H9 (cell line): ENCODE measurements around the gene EGFR. TPM values are rescaled to one million over a fixed set of nuclear protein-coding genes. Genes with fewer than 3 reads are reported as not detected.

Source experiments
- DNase-seq: peaks from one replicate; pipeline ENCODE4 v3.0.0-alpha.2; 2017
- H2AFZ ChIP-seq: one replicate; pipeline ENCODE4 v1.6.1; 2013; ENCODE audit warnings: mild to moderate bottlenecking, low read length, control low read depth, moderate library complexity
- H2AK5ac ChIP-seq: 2 replicates; pipeline ENCODE4 v1.6.1; 2013; ENCODE audit warnings: low read length, control low read depth, mixed read lengths; ENCODE audit not compliant: insufficient read length
- H2BK120ac ChIP-seq: one replicate; pipeline ENCODE4 v1.6.1; 2013; ENCODE audit warnings: low read depth, mild to moderate bottlenecking, low read length, control low read depth, inconsistent platforms; ENCODE audit not compliant: poor library complexity, severe bottlenecking
- H2BK12ac ChIP-seq: 2 replicates; pipeline ENCODE4 v1.6.1; 2013; ENCODE audit warnings: low read length, control low read depth, mixed read lengths, low read depth; ENCODE audit not compliant: insufficient read length
- H2BK15ac ChIP-seq: 2 replicates; pipeline ENCODE4 v1.6.1; 2013; ENCODE audit warnings: low read depth, low read length, control low read depth
- H2BK20ac ChIP-seq: one replicate; pipeline ENCODE4 v1.6.1; 2013; ENCODE audit warnings: low read depth, mild to moderate bottlenecking, low read length, control low read depth, inconsistent platforms; ENCODE audit not compliant: poor library complexity, severe bottlenecking
- H2BK5ac ChIP-seq: 2 replicates; pipeline ENCODE4 v1.6.1; 2013; ENCODE audit warnings: low read length, control low read depth, mixed read lengths; ENCODE audit not compliant: insufficient read length
- H3K14ac ChIP-seq: 2 replicates; pipeline ENCODE4 v1.6.1; 2013; ENCODE audit warnings: low read length, control low read depth; ENCODE audit not compliant: insufficient read depth
- H3K18ac ChIP-seq: 2 replicates; pipeline ENCODE4 v1.6.1; 2013; ENCODE audit warnings: low read depth, mild to moderate bottlenecking, mixed read lengths, low read length, control low read depth; ENCODE audit not compliant: insufficient read length
- H3K23ac ChIP-seq: 2 replicates; pipeline ENCODE4 v1.6.1; 2013; ENCODE audit warnings: low read length, control low read depth, mixed read lengths, low read depth; ENCODE audit not compliant: insufficient read length
- H3K23me2 ChIP-seq: 2 replicates; pipeline ENCODE4 v1.6.1; 2013; ENCODE audit warnings: low read depth, mild to moderate bottlenecking, mixed read lengths, low read length, control low read depth; ENCODE audit not compliant: insufficient read length, poor library complexity, severe bottlenecking
- H3K27ac ChIP-seq: 2 replicates; pipeline ENCODE4 v1.5.1; 2013; ENCODE audit warnings: low read length, control low read depth, mixed read lengths, low read depth; ENCODE audit not compliant: insufficient read length
- H3K27me3 ChIP-seq: 2 replicates; pipeline ENCODE4 v1.6.1; 2013; ENCODE audit warnings: low read length, control low read depth, inconsistent platforms; ENCODE audit not compliant: insufficient read depth
- H3K4ac ChIP-seq: 2 replicates; pipeline ENCODE4 v1.6.1; 2013; ENCODE audit warnings: low read depth, mild to moderate bottlenecking, control low read depth, inconsistent platforms, low read length, moderate library complexity
- H3K4me1 ChIP-seq: 2 replicates; pipeline ENCODE4 v1.6.1; 2013; ENCODE audit warnings: low read length, control low read depth, inconsistent platforms; ENCODE audit not compliant: insufficient read depth
- H3K4me2 ChIP-seq: 2 replicates; pipeline ENCODE4 v1.6.1; 2013; ENCODE audit warnings: low read length, control low read depth, mixed read lengths; ENCODE audit not compliant: insufficient read length, insufficient read depth
- H3K56ac ChIP-seq: 2 replicates; pipeline ENCODE4 v1.6.1; 2013; ENCODE audit warnings: low read depth, mild to moderate bottlenecking, mixed read lengths, low read length, control low read depth; ENCODE audit not compliant: insufficient read length
- H3K79me1 ChIP-seq: 2 replicates; pipeline ENCODE4 v1.6.1; 2013; ENCODE audit warnings: low read depth, mild to moderate bottlenecking, moderate library complexity, low read length, control low read depth, inconsistent platforms; ENCODE audit not compliant: insufficient read depth, poor library complexity, severe bottlenecking
- H3K79me2 ChIP-seq: 2 replicates; pipeline ENCODE4 v1.6.1; 2013; ENCODE audit warnings: low read length, control low read depth, inconsistent platforms; ENCODE audit not compliant: insufficient read depth
- H3K9ac ChIP-seq: 2 replicates; pipeline ENCODE4 v1.6.1; 2013; ENCODE audit warnings: low read length, control low read depth, mixed read lengths; ENCODE audit not compliant: insufficient read length; ENCODE audit errors: extremely low read depth
- H3K9me3 ChIP-seq: one replicate; pipeline ENCODE4 v1.6.1; 2013; ENCODE audit warnings: low read depth, low read length, inconsistent platforms; ENCODE audit not compliant: control insufficient read depth
- H3T11ph ChIP-seq: one replicate; pipeline ENCODE4 v1.6.1; 2013; ENCODE audit warnings: mild to moderate bottlenecking, low read length, control low read depth, inconsistent platforms
- H4K20me1 ChIP-seq: one replicate; pipeline ENCODE4 v1.6.1; 2013; ENCODE audit not compliant: control insufficient read depth, insufficient read length, insufficient read depth
- H4K5ac ChIP-seq: 2 replicates; pipeline ENCODE4 v1.6.1; 2013; ENCODE audit warnings: low read depth, mild to moderate bottlenecking, mixed read lengths, low read length, control low read depth; ENCODE audit not compliant: insufficient read length
- H4K8ac ChIP-seq: replicated peaks from 2 replicates; pipeline ENCODE4 v1.6.1; 2013; ENCODE audit warnings: low read length, control low read depth, mixed read lengths, low read depth; ENCODE audit not compliant: insufficient read length
- H4K91ac ChIP-seq: 2 replicates; pipeline ENCODE4 v1.6.1; 2013; ENCODE audit warnings: low read depth, mild to moderate bottlenecking, moderate library complexity, mixed read lengths, low read length, control low read depth; ENCODE audit not compliant: insufficient read length
- H3K27ac Mint-ChIP-seq, 3 experiments: 2 replicates in 2 of 3; 3 replicates in 1 of 3; pipeline ENCODE4 v1.8.0; 2020 to 2021; ENCODE audit warnings: mixed read lengths in 3 of 3, mild to moderate bottlenecking in 1 of 3, moderate library complexity in 1 of 3
- H3K27me3 Mint-ChIP-seq: 2 replicates; pipeline ENCODE4 v1.8.0; 2021; ENCODE audit warnings: low read depth, mild to moderate bottlenecking, moderate library complexity, mixed read lengths
- H3K36me3 Mint-ChIP-seq, 3 experiments: 2 replicates in 2 of 3; 3 replicates in 1 of 3; pipeline ENCODE4 v1.8.0; 2020 to 2021; ENCODE audit warnings: low read depth in 3 of 3, mixed read lengths in 3 of 3; ENCODE audit not compliant: insufficient read depth in 1 of 3
- H3K4me1 Mint-ChIP-seq, 2 experiments: 2 replicates each; pipeline ENCODE4 v1.8.0; 2020; ENCODE audit warnings: mixed read lengths in 2 of 2
- H3K4me3 Mint-ChIP-seq, 2 experiments: 2 replicates in 1 of 2; 3 replicates in 1 of 2; pipeline ENCODE4 v1.8.0; 2020 to 2021; ENCODE audit warnings: mild to moderate bottlenecking in 2 of 2, mixed read lengths in 2 of 2, moderate library complexity in 1 of 2
- H3K9me3 Mint-ChIP-seq, 2 experiments: 2 replicates in 1 of 2; 3 replicates in 1 of 2; pipeline ENCODE4 v1.8.0; 2020; ENCODE audit warnings: mild to moderate bottlenecking in 2 of 2, mixed read lengths in 2 of 2, moderate library complexity in 1 of 2
- WGBS: extraction: QIAGEN DNeasy Blood & Tissue Kit; methylation state at CpG from one replicate; pipeline ENCODE4 v1.1.7; 2013; ENCODE audit warnings: missing lambda C conversion rate, low lambda C conversion rate, mixed read lengths; ENCODE audit not compliant: insufficient read length; ENCODE audit errors: extremely low coverage; 5-methylcytosine and 5-hydroxymethylcytosine counted together
- total RNA-seq: library from RNA; stranded (reverse); gene quantifications from 2 replicates; pipeline ENCODE4 v1.2.1, GENCODE V29; 2021
- TF ChIP-seq, protein P1 (sequence below): fragments of 200-600 bp; sonication (generic); conservative IDR thresholded peaks from 3 replicates; pipeline ENCODE4 v1.8.0; 2021; ENCODE audit warnings: antibody characterized with exemption, mild to moderate bottlenecking

EGFR gene
- total RNA-seq, 1 experiment from 2014 or later: 3.3 TPM

DNA sequence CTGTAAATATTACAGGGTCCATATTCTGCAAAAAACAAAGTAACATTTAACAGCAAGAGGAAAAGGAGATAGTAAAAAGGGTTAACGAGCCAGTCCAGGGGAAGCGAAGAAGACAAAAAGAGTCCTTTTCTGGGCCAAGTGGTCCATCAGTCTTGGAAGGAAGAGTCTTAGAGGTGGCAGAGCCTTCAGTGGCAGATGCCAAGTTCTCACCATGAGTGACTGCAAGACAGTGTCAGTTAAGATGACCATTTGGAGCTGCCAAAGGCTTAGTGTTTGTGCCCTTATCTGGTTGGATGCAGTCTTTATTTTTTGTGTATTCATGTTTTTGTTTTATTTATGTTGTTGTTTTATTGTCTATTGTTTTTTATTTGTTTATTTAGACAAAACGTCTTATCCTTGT, 220.6 kb downstream of the EGFR start:
- H3K27ac ChIP-seq: no peak overlapping the region
- no peak overlapping the region for H3K4me2 ChIP-seq
- no peak overlapping the region for H3T11ph ChIP-seq
- H2BK5ac ChIP-seq: no peak overlapping the region
- no peak overlapping the region; a peak in 1 of 7 replicates for H3K27ac Mint-ChIP-seq
- no peaks in the 10 kb centered on the region for H3K9me3 ChIP-seq
- H4K8ac ChIP-seq: no peak overlapping the region
- peaks cover 5% of the 10 kb centered on the region; the same call in 1 of the 2 replicates for H3K4me1 ChIP-seq
- H3K14ac ChIP-seq: no peak overlapping the region
- no peak for DNase-seq
- no peak overlapping the region for H2AK5ac ChIP-seq
- H2BK15ac ChIP-seq: no peak overlapping the region
- no peak overlapping the region for H3K4ac ChIP-seq
- no peak overlapping the region for H2BK120ac ChIP-seq
- no peak overlapping the region for H3K23ac ChIP-seq
- no peak overlapping the region for H2BK12ac ChIP-seq
- no peak overlapping the region for H3K56ac ChIP-seq
- H2BK20ac ChIP-seq: no peak overlapping the region
- TF ChIP-seq, protein P1, sequence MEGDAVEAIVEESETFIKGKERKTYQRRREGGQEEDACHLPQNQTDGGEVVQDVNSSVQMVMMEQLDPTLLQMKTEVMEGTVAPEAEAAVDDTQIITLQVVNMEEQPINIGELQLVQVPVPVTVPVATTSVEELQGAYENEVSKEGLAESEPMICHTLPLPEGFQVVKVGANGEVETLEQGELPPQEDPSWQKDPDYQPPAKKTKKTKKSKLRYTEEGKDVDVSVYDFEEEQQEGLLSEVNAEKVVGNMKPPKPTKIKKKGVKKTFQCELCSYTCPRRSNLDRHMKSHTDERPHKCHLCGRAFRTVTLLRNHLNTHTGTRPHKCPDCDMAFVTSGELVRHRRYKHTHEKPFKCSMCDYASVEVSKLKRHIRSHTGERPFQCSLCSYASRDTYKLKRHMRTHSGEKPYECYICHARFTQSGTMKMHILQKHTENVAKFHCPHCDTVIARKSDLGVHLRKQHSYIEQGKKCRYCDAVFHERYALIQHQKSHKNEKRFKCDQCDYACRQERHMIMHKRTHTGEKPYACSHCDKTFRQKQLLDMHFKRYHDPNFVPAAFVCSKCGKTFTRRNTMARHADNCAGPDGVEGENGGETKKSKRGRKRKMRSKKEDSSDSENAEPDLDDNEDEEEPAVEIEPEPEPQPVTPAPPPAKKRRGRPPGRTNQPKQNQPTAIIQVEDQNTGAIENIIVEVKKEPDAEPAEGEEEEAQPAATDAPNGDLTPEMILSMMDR: no peak
- no CpG with 5 or more reads among the region's 3 CpGs for WGBS
- no peaks in the 10 kb centered on the region for H3K79me2 ChIP-seq
- H3K4me3 Mint-ChIP-seq: no peak overlapping the region
- no peaks in the 10 kb centered on the region for H3K79me1 ChIP-seq
- H3K27me3 Mint-ChIP-seq: no peaks in the 10 kb centered on the region; the same call in 1 of the 2 replicates
- no peak overlapping the region for H3K18ac ChIP-seq
- H3K4me1 Mint-ChIP-seq: peaks cover 15 to 20% of the 10 kb centered on the region in 2 experiments
- H4K5ac ChIP-seq: no peak overlapping the region
- no peak overlapping the region for H2AFZ ChIP-seq
- H3K9ac ChIP-seq: no peak overlapping the region
- no peak overlapping the region for H4K91ac ChIP-seq
- H3K36me3 Mint-ChIP-seq: no peaks in the 10 kb centered on the region
- no peaks in the 10 kb centered on the region for H3K27me3 ChIP-seq
- no peaks in the 10 kb centered on the region for H3K23me2 ChIP-seq
- no peaks in the 10 kb centered on the region; a peak in 1 of 5 replicates for H3K9me3 Mint-ChIP-seq
- H4K20me1 ChIP-seq: no peaks in the 10 kb centered on the region
